Measurements from ENCODE around the gene SFMBT1. TPM values are rescaled to one million over a fixed set of nuclear protein-coding genes. Genes with fewer than 3 reads are reported as not detected.

The SFMBT1 gene
- total and polyA plus RNA-seq, 2 of the 8 experiments (the other 6 are each of a cell fraction or from before 2014, with no cell fraction given) = 8.1 to 16.8 TPM

GRCh38 chr3:52926554-52926953 is 119.3 kb downstream of the SFMBT1 start:
- H3K4ac ChIP-seq (replicated peaks; ENCODE audit: insufficient read length, low read depth, low read length) = no peak overlapping the region
- no peak overlapping the region for H2AK5ac ChIP-seq (ENCODE audit: low read depth, low read length)
- peaks cover 0 to 4% (median 0%) of the 10 kb centered on the region in 4 experiments; a peak in 2 of 8 replicates for H3K36me3 ChIP-seq (ENCODE audit: control insufficient read depth in 2 of 4, insufficient read depth in 4 of 4, low read length in 3 of 4)
- H2BK5ac ChIP-seq (ENCODE audit: low read depth, low read length) = no peak overlapping the region
- no peak overlapping the region for H3K23ac ChIP-seq (ENCODE audit: insufficient read length)
- no peak overlapping the region for H3K18ac ChIP-seq (ENCODE audit: extremely low read depth, low read length)
- FAIRE-seq (no peak), DNase-seq (ENCODE audit: low read depth in 1 of 2, low spot score in 2 of 2) (no peak)
- no peaks in the 10 kb centered on the region for H3K79me1 ChIP-seq (ENCODE audit: low read depth, low read length)
- H3K79me2 ChIP-seq (ENCODE audit: control insufficient read depth in 1 of 2, insufficient read depth in 2 of 2, low read length in 2 of 2) = no peaks in the 10 kb centered on the region
- ChIA-PET CTCF (ENCODE audit: partially characterized antibody) (interaction anchor here (0.9 to 2.3 kb wide), 6 partner anchors 8 to 75 kb away, joined by 3 to 8 read pairs (median 4); no protein-coding TSS in a partner anchor), POLR2A (ENCODE audit: partially characterized antibody) (interaction anchor here (1.0 kb wide), 1 partner anchor 14 kb away, joined by 3 read pairs; no protein-coding TSS in a partner anchor)
- no peaks in the 10 kb centered on the region for H3K9me3 ChIP-seq (ENCODE audit: insufficient read depth in 2 of 2, low read depth in 1 of 2, low read length in 1 of 2)
- H3K4me1 ChIP-seq (replicated peaks in 1 of 4; ENCODE audit: control insufficient read depth in 3 of 4, insufficient read depth in 4 of 4, low read length in 3 of 4) = no peaks in the 10 kb centered on the region
- H4K5ac ChIP-seq (ENCODE audit: insufficient read length, low read depth, low read length) = no peak overlapping the region
- H3K27ac ChIP-seq (ENCODE audit: low read depth, low read length) = no peak overlapping the region
- H4K20me1 ChIP-seq (replicated peaks in 1 of 2; ENCODE audit: control insufficient read depth in 1 of 2, insufficient read depth in 2 of 2, low read length in 2 of 2) = no peaks in the 10 kb centered on the region
- no peak overlapping the region for H2BK15ac ChIP-seq (ENCODE audit: low read length)
- WGBS, 2 experiments (ENCODE audit: extremely low coverage in 1 of 2, insufficient coverage in 1 of 2, insufficient read length in 1 of 2, insufficient replicate concordance in 2 of 2, low coverage in 1 of 2, low lambda C conversion rate in 2 of 2, missing lambda C conversion rate in 1 of 2) = 91% methylated on average over 2 of the region's 2 CpGs; no CpG with 5 or more reads in 1 of the 2 experiments
- H3K27me3 ChIP-seq (replicated peaks in 1 of 4; ENCODE audit: control insufficient read depth in 3 of 4, extremely low read depth in 1 of 4, insufficient read depth in 3 of 4, low read length in 3 of 4) = no peaks in the 10 kb centered on the region
- H2AFZ ChIP-seq (ENCODE audit: low read length) = no peak overlapping the region
- no peak overlapping the region for H3K56ac ChIP-seq (replicated peaks; ENCODE audit: insufficient read length, low read depth, low read length)
- no peak overlapping the region for H2BK120ac ChIP-seq (replicated peaks; ENCODE audit: low read depth, low read length)
- no peak overlapping the region for H3K14ac ChIP-seq (ENCODE audit: insufficient read length)
- TF ChIP-seq MAFK (IDR thresholded peaks at IDR 0.05; ENCODE audit: low read depth, low read length) = peak; percentile 78; the same call in 1 of the 2 replicates
- TF ChIP-seq MAX (IDR thresholded peaks at IDR 0.05) = no peak
- no peak for TF ChIP-seq BACH1 (IDR thresholded peaks at IDR 0.05; ENCODE audit: low read length)
- TF ChIP-seq GTF2F1 (IDR thresholded peaks at IDR 0.05; ENCODE audit: borderline replicate concordance, low read depth, low read length) = no peak
- no peak for TF ChIP-seq SAP30 (IDR thresholded peaks at IDR 0.05; ENCODE audit: insufficient read depth, insufficient replicate concordance, low read length)
- H4K91ac ChIP-seq (replicated peaks; ENCODE audit: insufficient read length, low read length) = no peak overlapping the region
- H2BK20ac ChIP-seq (ENCODE audit: low read length) = no peak overlapping the region
- no peaks in the 10 kb centered on the region for H3K23me2 ChIP-seq (ENCODE audit: low read depth, low read length)
- no peak overlapping the region for H3K9ac ChIP-seq (replicated peaks in 1 of 4; ENCODE audit: extremely low read depth in 1 of 4, low read depth in 3 of 4, low read length in 3 of 4)
- no peak overlapping the region for H2BK12ac ChIP-seq (ENCODE audit: low read depth, low read length)
- no peak overlapping the region for H3K4me2 ChIP-seq (ENCODE audit: insufficient read depth in 1 of 2, low read depth in 2 of 2, low read length in 2 of 2)
- H4K8ac ChIP-seq (ENCODE audit: extremely low read depth, insufficient read depth, low read length) = no peak overlapping the region
- H3K4me3 ChIP-seq (ENCODE audit: extremely low read depth in 1 of 4, insufficient read depth in 2 of 4, low read depth in 3 of 4, low read length in 4 of 4) = no peak overlapping the region
